WTC11 (cell line): ENCODE data around the gene ITPR1. TPM values are rescaled to one million over a fixed set of nuclear protein-coding genes. Genes with fewer than 3 reads are reported as not detected.

Experiments used
- ATAC-seq: fragments of 200-7000 bp; cut with Tn5 transposase; 2 replicates; pipeline ENCODE4 v1.10.0; 2021; ENCODE audit warnings: mild to moderate bottlenecking, moderate library complexity
- CTCF ChIA-PET: fragments of 300-600 bp; sonication (Branson Sonifier 250); formaldehyde crosslinking; loops from one replicate; lab custom pipeline; 2021; ENCODE audit warnings: antibody characterized with exemption; lab: Charles Lee
- POLR2A ChIA-PET: fragments of 350-600 bp; sonication (Branson Sonifier 250); formaldehyde crosslinking; loops from one replicate; lab custom pipeline; 2021; ENCODE audit warnings: antibody characterized with exemption; lab: Charles Lee
- DNase-seq: peaks from one replicate; pipeline ENCODE4 v3.0.0; 2021; ENCODE audit warnings: low spot score
- H3K27ac Mint-ChIP-seq: 2 replicates; pipeline ENCODE4 v1.8.0; 2021; ENCODE audit warnings: mixed read lengths
- H3K27me3 Mint-ChIP-seq: 2 replicates; pipeline ENCODE4 v1.8.0; 2021; ENCODE audit warnings: low read depth, mild to moderate bottlenecking, moderate library complexity, mixed read lengths
- H3K36me3 Mint-ChIP-seq: 2 replicates; pipeline ENCODE4 v1.8.0; 2021; ENCODE audit warnings: mixed read lengths
- H3K4me1 Mint-ChIP-seq: 2 replicates; pipeline ENCODE4 v1.8.0; 2022; ENCODE audit warnings: mixed read lengths
- H3K4me3 Mint-ChIP-seq: 2 replicates; pipeline ENCODE4 v1.8.0; 2021; ENCODE audit warnings: mild to moderate bottlenecking, moderate library complexity, mixed read lengths
- H3K9me3 Mint-ChIP-seq: 2 replicates; pipeline ENCODE4 v1.8.0; 2021; ENCODE audit warnings: mixed read lengths
- CBFB ChIP-seq: sonication (generic); formaldehyde crosslinking; IDR thresholded peaks from 2 replicates; pipeline ENCODE4 v1.8.1; 2022; ENCODE audit warnings: mild to moderate bottlenecking, low read depth, missing genetic modification reagents
- ETV6 ChIP-seq: sonication (generic); formaldehyde crosslinking; IDR thresholded peaks from 2 replicates; pipeline ENCODE4 v1.8.1; 2022; ENCODE audit warnings: mild to moderate bottlenecking, missing genetic modification reagents
- FOXK1 ChIP-seq: sonication (generic); formaldehyde crosslinking; IDR thresholded peaks from 2 replicates; pipeline ENCODE4 v1.8.0; 2022; ENCODE audit warnings: mild to moderate bottlenecking, moderate library complexity, missing genetic modification reagents
- MYBL2 ChIP-seq: sonication (generic); formaldehyde crosslinking; IDR thresholded peaks from 2 replicates; pipeline ENCODE4 v1.8.1; 2023; ENCODE audit warnings: mild to moderate bottlenecking, moderate library complexity, missing genetic modification reagents
- NR2C2 ChIP-seq: sonication (generic); formaldehyde crosslinking; IDR thresholded peaks from 2 replicates; pipeline ENCODE4 v1.8.0; 2022; ENCODE audit warnings: mild to moderate bottlenecking, missing genetic modification reagents
- RORB ChIP-seq: fragments of 250-450 bp; sonication (Bioruptor Pico); IDR thresholded peaks from 2 replicates; pipeline ENCODE4 v1.9.0; 2021; ENCODE audit warnings: mild to moderate bottlenecking
- SMAD3 ChIP-seq: sonication (generic); formaldehyde crosslinking; IDR thresholded peaks from 2 replicates; pipeline ENCODE4 v1.8.0; 2022; ENCODE audit warnings: missing genetic modification reagents, mild to moderate bottlenecking, borderline replicate concordance
- SMAD4 ChIP-seq: sonication (generic); formaldehyde crosslinking; IDR thresholded peaks from 2 replicates; pipeline ENCODE4 v1.8.0; 2022; ENCODE audit warnings: mild to moderate bottlenecking, missing genetic modification reagents
- SOX15 ChIP-seq: fragments of 250-450 bp; sonication (Bioruptor Pico); IDR thresholded peaks from 2 replicates; pipeline ENCODE4 v1.9.0; 2021; ENCODE audit warnings: mild to moderate bottlenecking
- SP1 ChIP-seq: sonication (generic); formaldehyde crosslinking; conservative IDR thresholded peaks from 2 replicates; pipeline ENCODE4 v1.8.1; 2022; ENCODE audit warnings: missing genetic modification reagents
- TEAD4 ChIP-seq: sonication (generic); formaldehyde crosslinking; IDR thresholded peaks from 2 replicates; pipeline ENCODE4 v1.8.0; 2022; ENCODE audit warnings: mild to moderate bottlenecking, missing genetic modification reagents
- ZNF396 ChIP-seq: fragments of 250-450 bp; sonication (Bioruptor Pico); IDR thresholded peaks from 2 replicates; pipeline ENCODE4 v1.8.0; 2021; ENCODE audit warnings: mild to moderate bottlenecking, moderate library complexity, borderline replicate concordance
- ZNF423 ChIP-seq: fragments of 250-450 bp; sonication (Bioruptor Pico); IDR thresholded peaks from 2 replicates; pipeline ENCODE4 v2.1.2; 2022; ENCODE audit warnings: mild to moderate bottlenecking, moderate library complexity
- total RNA-seq: library from RNA; stranded (reverse); gene quantifications from 3 replicates; pipeline ENCODE4 v1.2.3, GENCODE V29; 2021
- TF ChIP-seq, protein P1 (sequence below): sonication (generic); formaldehyde crosslinking; IDR thresholded peaks from 2 replicates; pipeline ENCODE4 v1.8.1; 2023; ENCODE audit warnings: mild to moderate bottlenecking, missing genetic modification reagents, borderline replicate concordance
- TF ChIP-seq, protein P2 (sequence below): sonication (generic); formaldehyde crosslinking; conservative IDR thresholded peaks from 2 replicates; pipeline ENCODE4 v1.8.1; 2022; ENCODE audit warnings: mild to moderate bottlenecking, missing genetic modification reagents
- TF ChIP-seq, protein P3 (sequence below): sonication (generic); formaldehyde crosslinking; IDR thresholded peaks from 2 replicates; pipeline ENCODE4 v1.8.0; 2022; ENCODE audit warnings: mild to moderate bottlenecking, missing genetic modification reagents
- TF ChIP-seq, protein P4 (sequence below): fragments of 250-450 bp; sonication (Bioruptor Pico); IDR thresholded peaks from 2 replicates; pipeline ENCODE4 v1.9.0; 2021; ENCODE audit warnings: moderate library complexity, mild to moderate bottlenecking, inconsistent platforms, borderline replicate concordance
- TF ChIP-seq, protein P5 (sequence below): fragments of 250-450 bp; sonication (Bioruptor Pico); IDR thresholded peaks from 2 replicates; pipeline ENCODE4 v1.9.0; 2021; ENCODE audit warnings: mild to moderate bottlenecking
- TF ChIP-seq, protein P6 (sequence below): sonication (generic); formaldehyde crosslinking; IDR thresholded peaks from 2 replicates; pipeline ENCODE4 v1.8.0; 2023; ENCODE audit warnings: missing genetic modification reagents, mild to moderate bottlenecking, borderline replicate concordance
- TF ChIP-seq, protein P7 (sequence below): fragments of 250-450 bp; sonication (Bioruptor Pico); IDR thresholded peaks from 2 replicates; pipeline ENCODE4 v1.9.0; 2021; ENCODE audit warnings: mild to moderate bottlenecking

ITPR1 gene
- total RNA-seq, 1 experiment from 2014 or later = 11.8 TPM

DNA sequence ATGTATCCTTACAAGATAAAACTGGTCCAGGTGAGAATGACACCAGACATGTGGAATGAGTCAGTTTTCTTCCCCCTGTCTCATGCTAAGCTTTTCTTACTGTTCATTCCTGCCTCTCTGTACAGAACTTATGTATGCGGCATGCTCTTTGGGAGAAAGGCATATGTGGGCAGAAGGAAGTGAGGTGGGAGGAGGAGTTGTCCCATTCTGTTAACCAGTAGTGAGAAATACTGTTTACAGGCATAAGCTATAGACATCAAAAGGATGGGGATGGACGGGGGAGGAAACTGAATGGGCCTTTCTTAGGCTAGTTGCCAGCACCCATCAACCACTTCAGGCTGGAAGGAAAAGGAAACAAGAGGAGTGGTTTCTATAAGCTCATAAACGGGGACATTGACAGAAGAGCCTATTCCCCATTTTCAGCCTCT, 342.5 kb downstream of the ITPR1 start (continued):
- TF ChIP-seq, protein P1, sequence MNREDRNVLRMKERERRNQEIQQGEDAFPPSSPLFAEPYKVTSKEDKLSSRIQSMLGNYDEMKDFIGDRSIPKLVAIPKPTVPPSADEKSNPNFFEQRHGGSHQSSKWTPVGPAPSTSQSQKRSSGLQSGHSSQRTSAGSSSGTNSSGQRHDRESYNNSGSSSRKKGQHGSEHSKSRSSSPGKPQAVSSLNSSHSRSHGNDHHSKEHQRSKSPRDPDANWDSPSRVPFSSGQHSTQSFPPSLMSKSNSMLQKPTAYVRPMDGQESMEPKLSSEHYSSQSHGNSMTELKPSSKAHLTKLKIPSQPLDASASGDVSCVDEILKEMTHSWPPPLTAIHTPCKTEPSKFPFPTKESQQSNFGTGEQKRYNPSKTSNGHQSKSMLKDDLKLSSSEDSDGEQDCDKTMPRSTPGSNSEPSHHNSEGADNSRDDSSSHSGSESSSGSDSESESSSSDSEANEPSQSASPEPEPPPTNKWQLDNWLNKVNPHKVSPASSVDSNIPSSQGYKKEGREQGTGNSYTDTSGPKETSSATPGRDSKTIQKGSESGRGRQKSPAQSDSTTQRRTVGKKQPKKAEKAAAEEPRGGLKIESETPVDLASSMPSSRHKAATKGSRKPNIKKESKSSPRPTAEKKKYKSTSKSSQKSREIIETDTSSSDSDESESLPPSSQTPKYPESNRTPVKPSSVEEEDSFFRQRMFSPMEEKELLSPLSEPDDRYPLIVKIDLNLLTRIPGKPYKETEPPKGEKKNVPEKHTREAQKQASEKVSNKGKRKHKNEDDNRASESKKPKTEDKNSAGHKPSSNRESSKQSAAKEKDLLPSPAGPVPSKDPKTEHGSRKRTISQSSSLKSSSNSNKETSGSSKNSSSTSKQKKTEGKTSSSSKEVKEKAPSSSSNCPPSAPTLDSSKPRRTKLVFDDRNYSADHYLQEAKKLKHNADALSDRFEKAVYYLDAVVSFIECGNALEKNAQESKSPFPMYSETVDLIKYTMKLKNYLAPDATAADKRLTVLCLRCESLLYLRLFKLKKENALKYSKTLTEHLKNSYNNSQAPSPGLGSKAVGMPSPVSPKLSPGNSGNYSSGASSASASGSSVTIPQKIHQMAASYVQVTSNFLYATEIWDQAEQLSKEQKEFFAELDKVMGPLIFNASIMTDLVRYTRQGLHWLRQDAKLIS (CRISPR knock-in tag) = no peak

DNA sequence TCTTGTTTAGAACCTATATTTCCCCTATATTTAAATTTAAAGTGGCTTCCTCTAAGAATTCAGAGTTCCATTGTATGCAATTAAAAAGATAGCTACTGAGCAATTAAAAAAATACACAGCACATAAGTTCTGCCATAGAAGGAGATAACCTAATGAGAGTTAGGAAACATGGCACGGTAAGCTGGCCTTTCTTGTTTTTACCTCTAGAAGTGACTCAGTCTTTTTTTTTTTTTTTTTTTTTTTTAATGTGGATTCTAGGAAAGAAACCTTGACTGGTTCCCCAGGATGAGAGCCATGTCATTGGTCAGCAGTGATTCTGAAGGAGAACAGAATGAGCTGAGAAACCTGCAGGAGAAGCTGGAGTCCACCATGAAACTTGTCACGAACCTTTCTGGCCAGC, 343.4 kb downstream of the ITPR1 start:
- POLR2A ChIA-PET = no interaction called here
- CTCF ChIA-PET = interaction anchor here (0.6 kb wide), 1 partner anchor 355 kb away, joined by 3 read pairs; no protein-coding TSS in a partner anchor
- TF ChIP-seq FOXK1 (CRISPR knock-in tag) (no peak), CBFB (CRISPR knock-in tag) (no peak), ZNF396 (CRISPR knock-in tag) (no peak), SMAD4 (CRISPR knock-in tag) (no peak), SOX15 (no peak), SMAD3 (CRISPR knock-in tag) (no peak), ETV6 (CRISPR knock-in tag) (no peak), RORB (CRISPR knock-in tag) (no peak), MYBL2 (no peak), SP1 (no peak)
- TF ChIP-seq, protein P2, sequence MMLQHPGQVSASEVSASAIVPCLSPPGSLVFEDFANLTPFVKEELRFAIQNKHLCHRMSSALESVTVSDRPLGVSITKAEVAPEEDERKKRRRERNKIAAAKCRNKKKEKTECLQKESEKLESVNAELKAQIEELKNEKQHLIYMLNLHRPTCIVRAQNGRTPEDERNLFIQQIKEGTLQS (CRISPR knock-in tag) = no peak
- TF ChIP-seq, protein P3, sequence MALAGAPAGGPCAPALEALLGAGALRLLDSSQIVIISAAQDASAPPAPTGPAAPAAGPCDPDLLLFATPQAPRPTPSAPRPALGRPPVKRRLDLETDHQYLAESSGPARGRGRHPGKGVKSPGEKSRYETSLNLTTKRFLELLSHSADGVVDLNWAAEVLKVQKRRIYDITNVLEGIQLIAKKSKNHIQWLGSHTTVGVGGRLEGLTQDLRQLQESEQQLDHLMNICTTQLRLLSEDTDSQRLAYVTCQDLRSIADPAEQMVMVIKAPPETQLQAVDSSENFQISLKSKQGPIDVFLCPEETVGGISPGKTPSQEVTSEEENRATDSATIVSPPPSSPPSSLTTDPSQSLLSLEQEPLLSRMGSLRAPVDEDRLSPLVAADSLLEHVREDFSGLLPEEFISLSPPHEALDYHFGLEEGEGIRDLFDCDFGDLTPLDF = no peak
- TF ChIP-seq, protein P4, sequence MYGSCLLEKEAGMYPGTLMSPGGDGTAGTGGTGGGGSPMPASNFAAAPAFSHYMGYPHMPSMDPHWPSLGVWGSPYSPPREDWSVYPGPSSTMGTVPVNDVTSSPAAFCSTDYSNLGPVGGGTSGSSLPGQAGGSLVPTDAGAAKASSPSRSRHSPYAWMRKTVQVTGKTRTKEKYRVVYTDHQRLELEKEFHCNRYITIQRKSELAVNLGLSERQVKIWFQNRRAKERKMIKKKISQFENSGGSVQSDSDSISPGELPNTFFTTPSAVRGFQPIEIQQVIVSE (CRISPR knock-in tag) = no peak
- TF ChIP-seq, protein P5, sequence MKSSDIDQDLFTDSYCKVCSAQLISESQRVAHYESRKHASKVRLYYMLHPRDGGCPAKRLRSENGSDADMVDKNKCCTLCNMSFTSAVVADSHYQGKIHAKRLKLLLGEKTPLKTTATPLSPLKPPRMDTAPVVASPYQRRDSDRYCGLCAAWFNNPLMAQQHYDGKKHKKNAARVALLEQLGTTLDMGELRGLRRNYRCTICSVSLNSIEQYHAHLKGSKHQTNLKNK (CRISPR knock-in tag) = no peak
- H3K27me3 Mint-ChIP-seq = no peaks in the 10 kb centered on the region
- H3K4me1 Mint-ChIP-seq = peaks cover 12% of the 10 kb centered on the region
- ATAC-seq (no peak), DNase-seq (no peak)
- H3K4me3 Mint-ChIP-seq = no peak overlapping the region
- H3K9me3 Mint-ChIP-seq = no peaks in the 10 kb centered on the region
- no peaks in the 10 kb centered on the region for H3K36me3 Mint-ChIP-seq
- no peak overlapping the region for H3K27ac Mint-ChIP-seq

DNA sequence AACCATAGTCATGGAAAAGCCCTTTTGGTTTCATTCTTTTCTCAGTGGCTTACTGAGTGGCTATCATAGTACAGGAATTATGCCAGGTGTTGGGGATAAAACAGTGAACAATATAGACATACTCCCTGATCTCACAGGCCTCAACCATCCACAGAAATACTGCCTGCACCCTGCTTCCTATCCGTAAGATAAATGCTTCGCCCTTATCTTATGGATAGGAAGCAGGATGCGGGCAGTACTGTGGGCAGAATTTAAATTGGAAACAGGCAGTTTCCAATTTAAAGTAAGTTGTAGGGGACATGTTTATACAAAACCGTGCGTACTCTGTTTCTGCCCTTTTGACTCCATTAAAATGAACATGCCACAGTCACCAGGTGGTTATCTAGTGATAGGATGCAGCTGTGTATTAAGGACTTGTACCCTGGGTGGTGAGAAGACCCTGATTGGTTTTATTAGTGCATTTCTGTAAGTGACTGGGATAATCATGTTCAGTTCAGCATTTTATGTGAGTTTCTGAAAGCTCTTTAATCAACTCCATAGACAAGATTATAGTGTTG, 344.3 kb downstream of the ITPR1 start:
- H3K9me3 Mint-ChIP-seq = no peaks in the 10 kb centered on the region
- ATAC-seq = no peak
- ChIA-PET CTCF (interaction anchor here (0.7 to 1.1 kb wide), 2 partner anchors 16 to 149 kb away, joined by 3 to 4 read pairs; no protein-coding TSS in a partner anchor), POLR2A (no interaction called here)
- peaks cover 14% of the 10 kb centered on the region for H3K4me1 Mint-ChIP-seq
- no peaks in the 10 kb centered on the region for H3K36me3 Mint-ChIP-seq
- H3K27me3 Mint-ChIP-seq = no peaks in the 10 kb centered on the region
- H3K4me3 Mint-ChIP-seq = no peak overlapping the region
- H3K27ac Mint-ChIP-seq = no peak overlapping the region
- no peak for DNase-seq
- TF ChIP-seq, protein P6, sequence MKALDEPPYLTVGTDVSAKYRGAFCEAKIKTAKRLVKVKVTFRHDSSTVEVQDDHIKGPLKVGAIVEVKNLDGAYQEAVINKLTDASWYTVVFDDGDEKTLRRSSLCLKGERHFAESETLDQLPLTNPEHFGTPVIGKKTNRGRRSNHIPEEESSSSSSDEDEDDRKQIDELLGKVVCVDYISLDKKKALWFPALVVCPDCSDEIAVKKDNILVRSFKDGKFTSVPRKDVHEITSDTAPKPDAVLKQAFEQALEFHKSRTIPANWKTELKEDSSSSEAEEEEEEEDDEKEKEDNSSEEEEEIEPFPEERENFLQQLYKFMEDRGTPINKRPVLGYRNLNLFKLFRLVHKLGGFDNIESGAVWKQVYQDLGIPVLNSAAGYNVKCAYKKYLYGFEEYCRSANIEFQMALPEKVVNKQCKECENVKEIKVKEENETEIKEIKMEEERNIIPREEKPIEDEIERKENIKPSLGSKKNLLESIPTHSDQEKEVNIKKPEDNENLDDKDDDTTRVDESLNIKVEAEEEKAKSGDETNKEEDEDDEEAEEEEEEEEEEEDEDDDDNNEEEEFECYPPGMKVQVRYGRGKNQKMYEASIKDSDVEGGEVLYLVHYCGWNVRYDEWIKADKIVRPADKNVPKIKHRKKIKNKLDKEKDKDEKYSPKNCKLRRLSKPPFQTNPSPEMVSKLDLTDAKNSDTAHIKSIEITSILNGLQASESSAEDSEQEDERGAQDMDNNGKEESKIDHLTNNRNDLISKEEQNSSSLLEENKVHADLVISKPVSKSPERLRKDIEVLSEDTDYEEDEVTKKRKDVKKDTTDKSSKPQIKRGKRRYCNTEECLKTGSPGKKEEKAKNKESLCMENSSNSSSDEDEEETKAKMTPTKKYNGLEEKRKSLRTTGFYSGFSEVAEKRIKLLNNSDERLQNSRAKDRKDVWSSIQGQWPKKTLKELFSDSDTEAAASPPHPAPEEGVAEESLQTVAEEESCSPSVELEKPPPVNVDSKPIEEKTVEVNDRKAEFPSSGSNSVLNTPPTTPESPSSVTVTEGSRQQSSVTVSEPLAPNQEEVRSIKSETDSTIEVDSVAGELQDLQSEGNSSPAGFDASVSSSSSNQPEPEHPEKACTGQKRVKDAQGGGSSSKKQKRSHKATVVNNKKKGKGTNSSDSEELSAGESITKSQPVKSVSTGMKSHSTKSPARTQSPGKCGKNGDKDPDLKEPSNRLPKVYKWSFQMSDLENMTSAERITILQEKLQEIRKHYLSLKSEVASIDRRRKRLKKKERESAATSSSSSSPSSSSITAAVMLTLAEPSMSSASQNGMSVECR (CRISPR knock-in tag) = no peak
- no peak for TF ChIP-seq SMAD4 (CRISPR knock-in tag)
- no peak for TF ChIP-seq ZNF423 (CRISPR knock-in tag)
- TF ChIP-seq TEAD4 (CRISPR knock-in tag) = no peak
- TF ChIP-seq, protein P7, sequence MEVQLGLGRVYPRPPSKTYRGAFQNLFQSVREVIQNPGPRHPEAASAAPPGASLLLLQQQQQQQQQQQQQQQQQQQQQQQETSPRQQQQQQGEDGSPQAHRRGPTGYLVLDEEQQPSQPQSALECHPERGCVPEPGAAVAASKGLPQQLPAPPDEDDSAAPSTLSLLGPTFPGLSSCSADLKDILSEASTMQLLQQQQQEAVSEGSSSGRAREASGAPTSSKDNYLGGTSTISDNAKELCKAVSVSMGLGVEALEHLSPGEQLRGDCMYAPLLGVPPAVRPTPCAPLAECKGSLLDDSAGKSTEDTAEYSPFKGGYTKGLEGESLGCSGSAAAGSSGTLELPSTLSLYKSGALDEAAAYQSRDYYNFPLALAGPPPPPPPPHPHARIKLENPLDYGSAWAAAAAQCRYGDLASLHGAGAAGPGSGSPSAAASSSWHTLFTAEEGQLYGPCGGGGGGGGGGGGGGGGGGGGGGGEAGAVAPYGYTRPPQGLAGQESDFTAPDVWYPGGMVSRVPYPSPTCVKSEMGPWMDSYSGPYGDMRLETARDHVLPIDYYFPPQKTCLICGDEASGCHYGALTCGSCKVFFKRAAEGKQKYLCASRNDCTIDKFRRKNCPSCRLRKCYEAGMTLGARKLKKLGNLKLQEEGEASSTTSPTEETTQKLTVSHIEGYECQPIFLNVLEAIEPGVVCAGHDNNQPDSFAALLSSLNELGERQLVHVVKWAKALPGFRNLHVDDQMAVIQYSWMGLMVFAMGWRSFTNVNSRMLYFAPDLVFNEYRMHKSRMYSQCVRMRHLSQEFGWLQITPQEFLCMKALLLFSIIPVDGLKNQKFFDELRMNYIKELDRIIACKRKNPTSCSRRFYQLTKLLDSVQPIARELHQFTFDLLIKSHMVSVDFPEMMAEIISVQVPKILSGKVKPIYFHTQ (CRISPR knock-in tag) = no peak
- no peak for TF ChIP-seq NR2C2 (CRISPR knock-in tag)
